SK-N-SH (cell line): Measurements from ENCODE around the gene FKBP7. TPM values are rescaled to one million over a fixed set of nuclear protein-coding genes. Genes with fewer than 3 reads are reported as not detected.

Source experiments
- CTCF ChIA-PET: fragments of 300-600, 350-600 bp; formaldehyde crosslinking; extraction: SDS; loops from one replicate; lab custom pipeline; 2021; lab: Yijun Ruan, JAX
- POLR2A ChIA-PET: fragments of 350-600 bp; sonication (Branson Sonifier 250); formaldehyde crosslinking; extraction: SDS; loops from one replicate; lab custom pipeline; 2020; ENCODE audit warnings: antibody characterized with exemption, inconsistent platforms; lab: Yijun Ruan, JAX
- DNase-seq: peaks from one replicate; pipeline ENCODE4 v3.0.0; 2012
- H2AFZ ChIP-seq: fragments of 200-600 bp; sonication (generic); 2 replicates; pipeline ENCODE4 v1.8.1; 2016; ENCODE audit warnings: antibody characterized with exemption, mild to moderate bottlenecking, low read depth
- H3F3A ChIP-seq: fragments of 200-600 bp; sonication (generic); replicated peaks from 2 replicates; pipeline ENCODE3; 2016; ENCODE audit warnings: antibody characterized with exemption, mild to moderate bottlenecking; ENCODE audit not compliant: insufficient read depth
- H3K27ac ChIP-seq, 2 experiments: fragments of 200-500 bp in 1 of 2; fragments of 200-600 bp in 1 of 2; sonication (Bioruptor generic) in 1 of 2; sonication (generic), shearing (Covaris generic) in 1 of 2; 2 replicates each; pipeline versions ENCODE4 v1.5.1 to v1.6.1; 2014 to 2016; ENCODE audit warnings: low read depth in 2 of 2, inconsistent platforms in 1 of 2, low read length in 1 of 2, mild to moderate bottlenecking in 1 of 2, mixed read lengths in 1 of 2
- H3K27me3 ChIP-seq: fragments of 200-600 bp; sonication (generic), shearing (Covaris generic); 2 replicates; pipeline ENCODE4 v1.6.1; 2016; ENCODE audit warnings: mixed run types; ENCODE audit not compliant: insufficient read depth
- H3K36me3 ChIP-seq, 2 experiments: fragments of 200-500 bp in 1 of 2; fragments of 200-600 bp in 1 of 2; sonication (Bioruptor generic) in 1 of 2; sonication (generic) in 1 of 2; replicated peaks in 1 of 2; 2 replicates each; pipeline versions ENCODE3 to v1.5.1; 2014 to 2016; ENCODE audit warnings: low read length in 1 of 2, mild to moderate bottlenecking in 1 of 2; ENCODE audit not compliant: insufficient read depth in 2 of 2, control insufficient read depth in 1 of 2
- H3K4me1 ChIP-seq, 2 experiments: fragments of 200-500 bp in 1 of 2; fragments of 200-600 bp in 1 of 2; sonication (Bioruptor generic) in 1 of 2; sonication (generic), shearing (Covaris generic) in 1 of 2; 2 replicates each; pipeline versions ENCODE4 v1.5.1 to v1.6.1; 2014 to 2016; ENCODE audit warnings: low read depth in 1 of 2, low read length in 1 of 2, mixed run types in 1 of 2; ENCODE audit not compliant: insufficient read depth in 2 of 2, control insufficient read depth in 1 of 2
- H3K4me2 ChIP-seq: fragments of 200-600 bp; sonication (generic), shearing (Covaris generic); 2 replicates; pipeline ENCODE4 v1.6.1; 2017; ENCODE audit warnings: mixed run types
- H3K4me3 ChIP-seq, 2 experiments: fragments of 200-500 bp in 1 of 2; fragments of 200-600 bp in 1 of 2; sonication (Bioruptor generic) in 1 of 2; sonication (generic), shearing (Covaris generic) in 1 of 2; 2 replicates each; pipeline versions ENCODE4 v1.5.1 to v1.8.1; 2014 to 2016; ENCODE audit warnings: low read depth in 2 of 2, inconsistent platforms in 1 of 2, low read length in 1 of 2, mild to moderate bottlenecking in 1 of 2, mixed read lengths in 1 of 2, moderate library complexity in 1 of 2
- H3K79me2 ChIP-seq: fragments of 200-600 bp; sonication (generic); 2 replicates; pipeline ENCODE4 v1.8.1; 2017; ENCODE audit warnings: mild to moderate bottlenecking; ENCODE audit not compliant: insufficient read depth
- H3K9ac ChIP-seq: fragments of 200-600 bp; sonication (generic); 2 replicates; pipeline ENCODE4 v1.6.1; 2017; ENCODE audit warnings: mixed run types
- H3K9me2 ChIP-seq: fragments of 200-600 bp; sonication (generic); 2 replicates; pipeline ENCODE4 v1.6.1; 2017; ENCODE audit warnings: mixed run types
- H3K9me3 ChIP-seq: fragments of 200-600 bp; sonication (generic); 2 replicates; pipeline ENCODE4 v1.6.1; 2017; ENCODE audit warnings: mixed run types, mild to moderate bottlenecking, moderate library complexity
- H4K20me1 ChIP-seq: fragments of 200-600 bp; sonication (generic); 2 replicates; pipeline ENCODE4 v1.6.1; 2017; ENCODE audit warnings: mild to moderate bottlenecking, mixed run types; ENCODE audit not compliant: insufficient read depth
- FOSL2 ChIP-seq: IDR thresholded peaks from 2 replicates; pipeline ENCODE4 v1.4.0; 2012; ENCODE audit warnings: low read depth, mild to moderate bottlenecking, moderate library complexity, borderline replicate concordance
- GABPA ChIP-seq: IDR thresholded peaks from 2 replicates; pipeline ENCODE4 v1.4.0; 2012; ENCODE audit warnings: low read depth, mild to moderate bottlenecking
- MEF2A ChIP-seq: IDR thresholded peaks from 2 replicates; pipeline ENCODE4 v1.4.0; 2012; ENCODE audit warnings: low read depth, borderline replicate concordance
- NFIC ChIP-seq: IDR thresholded peaks from 2 replicates; pipeline ENCODE4 v1.4.0; 2012; ENCODE audit warnings: borderline replicate concordance
- POLR2AphosphoS5 ChIP-seq: IDR thresholded peaks from 2 replicates; pipeline ENCODE4 v1.6.1; 2012; ENCODE audit warnings: low read depth, low read length
- USF1 ChIP-seq: IDR thresholded peaks from 2 replicates; pipeline ENCODE4 v1.4.0; 2012; ENCODE audit warnings: low read depth, borderline replicate concordance
- YY1 ChIP-seq: IDR thresholded peaks from 2 replicates; pipeline ENCODE4 v1.4.0; 2012; ENCODE audit warnings: low read depth, mild to moderate bottlenecking
- WGBS: methylation state at CpG from one replicate; pipeline ENCODE4 v1.1.6; 2017; ENCODE audit warnings: low lambda C conversion rate; 5-methylcytosine and 5-hydroxymethylcytosine counted together
- polyA plus RNA-seq, 3 experiments: library from polyadenylated mRNA; depleted of rRNA; stranded (reverse); fragments of >200 nt; gene quantifications; 2 replicates each; pipeline ENCODE4 v1.2.3, GENCODE V29; 2012
- TF ChIP-seq, protein P1 (sequence below): IDR thresholded peaks from 2 replicates; pipeline ENCODE4 v1.4.0; 2012; ENCODE audit warnings: low read depth, borderline replicate concordance

FKBP7 gene
- polyA plus RNA-seq, 1 of the 3 experiments (the other 2 are of a cell fraction): 35.6 TPM

DNA sequence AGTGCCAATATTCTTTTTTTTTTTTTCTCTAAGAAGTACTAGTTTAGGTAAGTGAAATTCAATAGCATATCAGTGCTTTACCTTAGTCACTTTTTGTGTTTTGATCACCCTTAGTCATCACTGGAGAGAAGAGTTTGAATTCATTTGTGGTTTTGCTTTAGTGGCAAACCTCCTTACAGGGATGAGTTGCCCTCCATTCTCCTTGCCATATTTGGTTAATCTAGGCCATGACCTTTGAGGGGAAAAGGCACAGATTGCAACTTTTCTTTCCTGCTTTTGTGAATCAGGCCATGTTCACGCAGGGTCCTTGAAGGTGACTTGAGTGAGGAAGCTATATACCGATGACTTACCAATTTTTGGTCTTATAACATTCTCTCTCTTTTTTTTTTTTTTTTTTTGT, 36.3 kb upstream of the FKBP7 start (continued):
- TF ChIP-seq POLR2AphosphoS5: no peak; the same call in 1 of the 2 replicates
- no peak for TF ChIP-seq MEF2A
- no peak; the same call in 1 of the 2 replicates for TF ChIP-seq NFIC
- TF ChIP-seq GABPA: no peak
- TF ChIP-seq, all 33 proteins: peak for 3

DNA sequence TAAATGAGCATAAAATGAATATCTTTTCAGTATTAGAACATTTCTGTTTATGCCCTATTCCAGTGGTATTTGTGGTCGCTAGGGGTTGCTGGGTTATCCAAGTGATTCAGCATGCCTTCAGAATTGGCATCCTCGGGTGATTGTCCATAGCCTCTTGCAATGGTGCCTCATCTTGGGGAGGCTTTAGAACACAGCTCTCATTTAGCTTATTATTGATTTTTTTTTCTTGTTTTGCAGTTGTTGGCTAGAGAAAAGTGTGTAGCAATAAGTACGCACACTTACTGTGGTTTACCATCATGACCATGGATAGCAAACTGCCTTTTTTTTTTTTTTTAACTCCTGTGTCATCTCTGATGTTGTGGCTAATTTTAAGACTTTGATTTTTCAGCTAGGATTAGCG, 35.5 kb upstream of the FKBP7 start:
- Histone ChIP-seq H3K27ac (no peak overlapping the region; a peak in 1 of 4 replicates), H3K4me2 (no peak overlapping the region), H3K4me3 (no peak overlapping the region), H3K4me1 (no peaks in the 10 kb centered on the region; a peak in 1 of 4 replicates), H3K9ac (no peak overlapping the region), H3K36me3 (peaks cover 33 to 39% of the 10 kb centered on the region in 2 experiments), H3K9me3 (no peaks in the 10 kb centered on the region), H3K9me2 (0 out of 2 replicates have a peak, but pooled peaks cover 3% of the 10 kb centered on the region), H3K27me3 (no peaks in the 10 kb centered on the region), H3K79me2 (peaks cover 13% of the 10 kb centered on the region), H2AFZ (no peak overlapping the region), H3F3A (peaks cover 9% of the 10 kb centered on the region), H4K20me1 (no peaks in the 10 kb centered on the region)
- 91% methylated on average over 4 of the region's 4 CpGs for WGBS
- TF ChIP-seq FOSL2: no peak
- ChIA-PET CTCF (no interaction called here), POLR2A (no interaction called here)
- DNase-seq: no peak

GRCh38 chr2:178512484-178512883, 34.1 kb upstream of the FKBP7 start:
- Histone ChIP-seq H3K27me3 (no peaks in the 10 kb centered on the region), H4K20me1 (no peaks in the 10 kb centered on the region), H3K9me3 (no peaks in the 10 kb centered on the region), H3K4me2 (no peak overlapping the region), H2AFZ (no peak overlapping the region), H3K36me3 (peaks cover 24 to 27% of the 10 kb centered on the region in 2 experiments), H3K4me3 (no peak overlapping the region), H3K9ac (no peak overlapping the region), H3F3A (peaks cover 9% of the 10 kb centered on the region), H3K4me1 (no peaks in the 10 kb centered on the region; a peak in 1 of 4 replicates), H3K79me2 (peaks cover 19% of the 10 kb centered on the region), H3K27ac (no peak overlapping the region), H3K9me2 (0 out of 2 replicates have a peak, but pooled peaks cover 3% of the 10 kb centered on the region)
- POLR2A ChIA-PET: no interaction called here
- CTCF ChIA-PET: interaction anchor here (3.4 kb wide), 1 partner anchor 10 kb away, joined by 12 read pairs; no protein-coding TSS in a partner anchor
- TF ChIP-seq FOSL2: peak; percentile 35; the same call in 1 of the 2 replicates
- TF ChIP-seq YY1: no peak
- no peak for TF ChIP-seq POLR2AphosphoS5
- 91% methylated on average over 2 of the region's 2 CpGs for WGBS
- DNase-seq: no peak

DNA sequence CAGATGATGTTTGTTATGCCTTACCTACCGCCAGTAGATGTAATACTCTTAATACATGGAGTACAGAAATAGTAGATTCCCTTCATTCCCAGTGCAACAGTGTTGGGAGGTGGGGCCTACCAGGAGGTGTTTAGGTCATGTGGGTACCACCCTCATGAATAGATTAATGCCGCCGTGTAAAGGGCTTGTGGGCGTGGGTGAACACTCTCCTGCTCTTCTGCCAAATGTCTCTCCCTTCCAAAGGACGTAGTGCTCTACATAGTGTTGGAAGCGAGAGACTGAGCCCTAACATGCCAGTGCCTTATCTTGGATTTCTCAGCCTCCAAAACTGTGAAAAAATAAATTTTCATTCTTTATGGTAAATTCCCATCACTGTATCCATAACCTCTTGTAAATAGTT, 32.0 kb upstream of the FKBP7 start:
- peaks cover 36 to 40% of the 10 kb centered on the region in 2 experiments for H3K36me3 ChIP-seq
- no peaks in the 10 kb centered on the region for H3K9me2 ChIP-seq
- no peak overlapping the region for H3K4me3 ChIP-seq
- no peak overlapping the region for H2AFZ ChIP-seq
- H3K4me2 ChIP-seq: no peak overlapping the region
- WGBS: 98% methylated on average over 6 of the region's 6 CpGs
- H3K9me3 ChIP-seq: no peaks in the 10 kb centered on the region
- no peaks in the 10 kb centered on the region for H3K27me3 ChIP-seq
- H3K27ac ChIP-seq: no peak overlapping the region
- DNase-seq: no peak
- H3F3A ChIP-seq: peaks cover 23% of the 10 kb centered on the region
- no peaks in the 10 kb centered on the region; a peak in 1 of 4 replicates for H3K4me1 ChIP-seq
- peaks cover 9% of the 10 kb centered on the region for H3K79me2 ChIP-seq
- POLR2A ChIA-PET: no interaction called here
- H3K9ac ChIP-seq: no peak overlapping the region
- TF ChIP-seq USF1 (no peak), MEF2A (no peak)
- TF ChIP-seq, protein P1, sequence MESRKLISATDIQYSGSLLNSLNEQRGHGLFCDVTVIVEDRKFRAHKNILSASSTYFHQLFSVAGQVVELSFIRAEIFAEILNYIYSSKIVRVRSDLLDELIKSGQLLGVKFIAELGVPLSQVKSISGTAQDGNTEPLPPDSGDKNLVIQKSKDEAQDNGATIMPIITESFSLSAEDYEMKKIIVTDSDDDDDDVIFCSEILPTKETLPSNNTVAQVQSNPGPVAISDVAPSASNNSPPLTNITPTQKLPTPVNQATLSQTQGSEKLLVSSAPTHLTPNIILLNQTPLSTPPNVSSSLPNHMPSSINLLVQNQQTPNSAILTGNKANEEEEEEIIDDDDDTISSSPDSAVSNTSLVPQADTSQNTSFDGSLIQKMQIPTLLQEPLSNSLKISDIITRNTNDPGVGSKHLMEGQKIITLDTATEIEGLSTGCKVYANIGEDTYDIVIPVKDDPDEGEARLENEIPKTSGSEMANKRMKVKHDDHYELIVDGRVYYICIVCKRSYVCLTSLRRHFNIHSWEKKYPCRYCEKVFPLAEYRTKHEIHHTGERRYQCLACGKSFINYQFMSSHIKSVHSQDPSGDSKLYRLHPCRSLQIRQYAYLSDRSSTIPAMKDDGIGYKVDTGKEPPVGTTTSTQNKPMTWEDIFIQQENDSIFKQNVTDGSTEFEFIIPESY: no peak
- CTCF ChIA-PET: interaction anchor here (3.4 kb wide), 1 partner anchor 12 kb away, joined by 12 read pairs; no protein-coding TSS in a partner anchor
- H4K20me1 ChIP-seq: no peaks in the 10 kb centered on the region
